Colonic mucosa (tissue), 2 donors: ENCODE results near the gene ZNF282. TPM values are rescaled to one million over a fixed set of nuclear protein-coding genes. Genes with fewer than 3 reads are reported as not detected.

Experiments used
- total RNA-seq, 2 donors: library from RNA; stranded (reverse); fragmentation: NEBNext Ultra II Directional in 1 of 2; extraction: Animal tissue kit (Norgen Biotek cat#: 25700) in 1 of 2; gene quantifications; one replicate each; pipeline ENCODE4 v1.2.1, GENCODE V29; 2021
- donor health status: DM: no; HTN: no; CAD: no.
- donor health status: DM: no; HTN: no; CAD: no.

The ZNF282 gene
- total RNA-seq, 2 donors from 2014 or later, result 24.1 to 31.5 TPM

Other genes with a start within 250 kb of the ZNF282 start
- gene PDIA4, start 167.0 kb upstream of the ZNF282 start, total RNA-seq, result 100 to 1,000 TPM; 218 to 485 TPM
- gene ZNF786, start 104.8 kb upstream of the ZNF282 start, total RNA-seq, result 1 to 10 TPM; 4.8 to 5.4 TPM
- 1 to 10 TPM in 1 of 2 donors, under 1 TPM in 1; 0.96 to 1.0 TPM for gene ZNF425, start 69.2 kb upstream of the ZNF282 start, total RNA-seq
- gene ZNF398, start 48.1 kb upstream of the ZNF282 start, total RNA-seq, result 10 to 100 TPM; 10.2 to 12.3 TPM
- gene ZNF212, start 44.1 kb downstream of the ZNF282 start, total RNA-seq, result 10 to 100 TPM in 1 of 2 donors, 1 to 10 TPM in 1; 9.8 to 10.4 TPM
- gene ZNF783, start 66.7 kb downstream of the ZNF282 start, total RNA-seq, result 1 to 10 TPM; 5.5 to 8.9 TPM